Uterus (tissue), 4 donors: Measurements from ENCODE around the gene MYBPC2. TPM values are rescaled to one million over a fixed set of nuclear protein-coding genes. Genes with fewer than 3 reads are reported as not detected.

Source experiments
- DNase-seq, 2 donors: peaks; one replicate each; pipeline ENCODE4 v3.0.0-alpha.2; 2019 to 2020
- H3K27ac ChIP-seq, 2 donors: fragments of 200-600 bp; sonication (generic); 1 replicate in 1 of 2; 2 replicates in 1 of 2; pipeline ENCODE4 v1.5.1; 2016 to 2018
- H3K27me3 ChIP-seq, 2 donors: fragments of 200-600 bp; sonication (generic); one replicate each; pipeline ENCODE4 v1.5.1; 2018 to 2019; ENCODE audit warnings: control low read depth in 1 of 2
- H3K36me3 ChIP-seq, 2 donors: fragments of 200-600 bp; sonication (generic); one replicate each; pipeline ENCODE4 v1.5.1; 2019; ENCODE audit warnings: control low read depth in 1 of 2
- H3K4me1 ChIP-seq, 2 donors: fragments of 200-600 bp; sonication (generic); one replicate each; pipeline ENCODE4 v1.5.1; 2018 to 2019; ENCODE audit warnings: control low read depth in 1 of 2
- H3K4me3 ChIP-seq, 2 donors: fragments of 200-600 bp; sonication (generic); 1 replicate in 1 of 2; 2 replicates in 1 of 2; pipeline ENCODE4 v1.5.1; 2018 to 2019; ENCODE audit warnings: mild to moderate bottlenecking in 1 of 2
- H3K9me3 ChIP-seq, 2 donors: fragments of 200-600 bp; sonication (generic); one replicate each; pipeline ENCODE4 v1.5.1; 2019; ENCODE audit warnings: control low read depth in 1 of 2
- POLR2A ChIP-seq, 2 donors: fragments of 450-650 bp; IDR thresholded peaks; one replicate each; pipeline ENCODE4 v1.6.1; 2016; ENCODE audit warnings: antibody characterized with exemption in 2 of 2, mild to moderate bottlenecking in 1 of 2, moderate library complexity in 1 of 2
- intact Hi-C: fragments of 100-400 bp; cut with DNase I; formaldehyde crosslinking; loops from one replicate; pipeline ENCODE4 v1.15.1; 2023; ENCODE audit warnings: low total_unique reads
- total RNA-seq, 4 donors: library from RNA; depleted of rRNA in 3 of 4; stranded (reverse); fragments of >200 nt in 3 of 4; gene quantifications; one replicate each; pipeline versions ENCODE4 v1.1.0 to v1.2.4, GENCODE V29; 2014 to 2023
- TF ChIP-seq, protein P1 (sequence below), 4 experiments: fragments of 200-600 bp in 2 of 4; fragments of 450-650 bp in 2 of 4; sonication (generic) in 2 of 4; IDR thresholded peaks; one replicate each; pipeline ENCODE4 v1.5.1; 2016 to 2019; ENCODE audit warnings: antibody characterized with exemption in 4 of 4, mild to moderate bottlenecking in 2 of 4, moderate library complexity in 1 of 4
- donor health status: DM: yes; HTN: yes; CAD: no.

The MYBPC2 gene
- total RNA-seq, 4 donors from 2014 or later = 0.24 to 0.28 TPM; not detected in 2

- no peaks in the 10 kb centered on the region for H3K36me3 ChIP-seq
- no peaks in the 10 kb centered on the region for H3K9me3 ChIP-seq
- H3K27ac ChIP-seq = no peak overlapping the region
- TF ChIP-seq, protein P1, sequence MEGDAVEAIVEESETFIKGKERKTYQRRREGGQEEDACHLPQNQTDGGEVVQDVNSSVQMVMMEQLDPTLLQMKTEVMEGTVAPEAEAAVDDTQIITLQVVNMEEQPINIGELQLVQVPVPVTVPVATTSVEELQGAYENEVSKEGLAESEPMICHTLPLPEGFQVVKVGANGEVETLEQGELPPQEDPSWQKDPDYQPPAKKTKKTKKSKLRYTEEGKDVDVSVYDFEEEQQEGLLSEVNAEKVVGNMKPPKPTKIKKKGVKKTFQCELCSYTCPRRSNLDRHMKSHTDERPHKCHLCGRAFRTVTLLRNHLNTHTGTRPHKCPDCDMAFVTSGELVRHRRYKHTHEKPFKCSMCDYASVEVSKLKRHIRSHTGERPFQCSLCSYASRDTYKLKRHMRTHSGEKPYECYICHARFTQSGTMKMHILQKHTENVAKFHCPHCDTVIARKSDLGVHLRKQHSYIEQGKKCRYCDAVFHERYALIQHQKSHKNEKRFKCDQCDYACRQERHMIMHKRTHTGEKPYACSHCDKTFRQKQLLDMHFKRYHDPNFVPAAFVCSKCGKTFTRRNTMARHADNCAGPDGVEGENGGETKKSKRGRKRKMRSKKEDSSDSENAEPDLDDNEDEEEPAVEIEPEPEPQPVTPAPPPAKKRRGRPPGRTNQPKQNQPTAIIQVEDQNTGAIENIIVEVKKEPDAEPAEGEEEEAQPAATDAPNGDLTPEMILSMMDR (IDR thresholded peaks at IDR 0.05) = no peak
- no peak for TF ChIP-seq POLR2A (IDR thresholded peaks at IDR 0.05)
- H3K27me3 ChIP-seq = peaks cover 0 to 7% of the 10 kb centered on the region in 2 donors
- no peaks in the 10 kb centered on the region for H3K4me1 ChIP-seq
- H3K4me3 ChIP-seq = no peak overlapping the region
- intact Hi-C loops = no loop called here
- DNase-seq = no peak
These were observed 3.8 kb upstream of the MYBPC2 start for GRCh38 chr19:50428772-50429463.

DNA sequence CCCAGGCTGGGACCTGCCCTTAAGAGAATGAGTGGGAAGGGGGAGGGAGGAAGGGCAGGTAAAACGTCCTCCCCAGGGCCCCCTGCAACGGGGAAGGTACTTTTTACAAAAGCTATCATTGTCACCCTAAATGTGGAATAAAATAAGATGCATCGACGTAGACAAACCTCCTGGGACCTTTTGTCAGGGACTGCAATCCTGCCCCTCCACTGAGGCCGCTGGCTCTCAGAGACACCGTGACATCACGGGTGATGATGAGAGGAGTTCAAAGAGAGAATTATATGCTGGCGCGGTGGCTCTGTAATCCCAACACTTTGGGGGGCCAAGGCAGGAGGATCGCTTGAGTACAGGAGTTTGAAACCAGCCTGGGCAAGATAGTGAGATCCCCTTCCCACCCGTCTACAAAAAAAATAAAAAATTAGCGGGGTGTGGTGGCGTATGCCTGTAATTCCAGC lies 1.8 kb upstream of the MYBPC2 start:
- DNase-seq = no peak
- no peaks in the 10 kb centered on the region for H3K36me3 ChIP-seq
- H3K9me3 ChIP-seq = no peaks in the 10 kb centered on the region
- H3K4me1 ChIP-seq = no peaks in the 10 kb centered on the region
- H3K4me3 ChIP-seq = peak overlapping the region; percentile 36 to 42
- intact Hi-C loops = no loop called here
- no peak overlapping the region for H3K27ac ChIP-seq
- TF ChIP-seq, protein P1 (IDR thresholded peaks at IDR 0.05) = no peak
- TF ChIP-seq POLR2A (IDR thresholded peaks at IDR 0.05) = no peak
- peaks cover 0 to 7% of the 10 kb centered on the region in 2 donors for H3K27me3 ChIP-seq

- Histone ChIP-seq H3K36me3 (no peaks in the 10 kb centered on the region), H3K9me3 (no peaks in the 10 kb centered on the region), H3K27me3 (peaks cover 0 to 7% of the 10 kb centered on the region in 2 donors), H3K4me3 (peak overlapping the region; percentile 36 to 42), H3K27ac (peak overlapping the region in 1 of 2 donors; percentile 20), H3K4me1 (no peaks in the 10 kb centered on the region)
- peak; percentile 76 to 81 for DNase-seq
- intact Hi-C loops = no loop called here
- TF ChIP-seq POLR2A (IDR thresholded peaks at IDR 0.05) = no peak
- TF ChIP-seq, protein P1 (IDR thresholded peaks at IDR 0.05) = no peak
These were observed 1.1 kb upstream of the MYBPC2 start for GRCh38 chr19:50431343-50432220.

- Histone ChIP-seq H3K36me3 (no peaks in the 10 kb centered on the region), H3K4me3 (no peak overlapping the region), H3K9me3 (no peaks in the 10 kb centered on the region), H3K27ac (no peak overlapping the region), H3K4me1 (no peaks in the 10 kb centered on the region), H3K27me3 (peaks cover 0 to 7% of the 10 kb centered on the region in 2 donors)
- no peak for DNase-seq
- intact Hi-C loops = no loop called here
- TF ChIP-seq, protein P1 (IDR thresholded peaks at IDR 0.05) = no peak
- no peak for TF ChIP-seq POLR2A (IDR thresholded peaks at IDR 0.05)
These were observed 799 bp downstream of the MYBPC2 start for GRCh38 chr19:50433201-50434180.
